HG03159 (cell line): ENCODE measurements around the gene GRIFIN.

ENCODE experiments used
- ATAC-seq: cut with Tn5 transposase; IDR thresholded peaks from one replicate; pipeline ENCODE4 v1.9.1; 2021; ENCODE audit warnings: mild to moderate bottlenecking, moderate library complexity; ENCODE audit not compliant: unreplicated experiment

The GRIFIN gene

DNA sequence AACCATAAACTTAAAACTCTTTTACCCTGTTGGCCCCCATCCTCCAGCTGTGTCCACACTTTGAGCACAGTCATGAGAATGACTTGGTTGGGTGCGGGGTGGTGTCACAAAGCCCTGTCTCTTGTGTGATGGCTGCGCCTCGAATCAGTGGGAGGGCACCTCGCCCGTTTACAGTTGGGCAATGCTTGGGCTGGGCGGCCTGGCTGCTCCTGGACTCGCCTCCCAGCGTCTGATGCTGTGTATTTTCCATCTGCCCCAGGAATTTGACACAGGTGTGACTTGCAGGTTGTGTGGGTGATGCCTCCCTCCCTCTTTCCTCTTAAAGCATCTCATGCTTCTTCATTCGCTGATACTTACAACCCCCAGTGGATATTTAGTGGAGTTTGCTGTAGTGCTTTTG, 39.1 kb downstream of the GRIFIN start:
- ATAC-seq, result no peak

DNA sequence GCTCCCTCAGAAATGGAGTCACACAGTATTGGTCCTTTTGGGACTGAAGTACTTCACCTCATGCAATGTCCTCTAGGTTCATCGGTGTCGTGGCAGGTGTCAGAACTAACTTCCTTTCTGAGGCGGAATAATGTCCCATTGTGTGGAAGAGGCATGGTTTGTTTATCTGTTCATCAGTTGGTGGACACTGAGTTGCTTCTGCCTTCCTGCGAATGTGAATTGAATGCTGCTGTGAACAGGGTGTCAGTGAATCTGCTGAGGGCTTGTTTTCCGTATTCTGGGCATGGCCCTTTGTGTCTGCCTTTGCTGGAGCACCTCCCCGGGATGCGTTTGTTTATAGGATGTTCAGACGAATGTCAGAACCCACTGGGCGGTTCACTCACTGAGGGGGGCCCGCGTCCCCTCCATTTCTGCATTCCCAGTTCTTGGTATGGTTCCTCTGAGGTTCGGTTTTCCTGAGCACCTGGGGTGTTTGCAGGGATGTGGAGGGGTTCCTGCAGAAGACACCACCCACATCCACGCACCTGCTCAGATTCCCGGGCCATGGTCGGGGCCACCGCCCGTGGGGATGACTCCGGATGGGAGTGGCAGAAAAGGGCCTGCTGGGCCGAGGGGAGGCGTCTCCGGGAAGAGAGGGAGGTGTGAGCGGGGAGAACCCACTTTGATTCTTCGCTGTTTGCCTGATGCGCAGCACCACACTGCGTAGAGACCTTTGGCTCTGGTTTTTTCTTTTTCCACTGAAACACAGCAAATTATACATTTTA, 39.7 kb downstream of the GRIFIN start:
- ATAC-seq, result no peak

GRCh38 chr7:2435146-2435545, 41.1 kb downstream of the GRIFIN start:
- ATAC-seq, result no peak

- no peak for ATAC-seq
Observed at GRCh38 chr7:2433713-2434550, 42.3 kb downstream of the GRIFIN start.

DNA sequence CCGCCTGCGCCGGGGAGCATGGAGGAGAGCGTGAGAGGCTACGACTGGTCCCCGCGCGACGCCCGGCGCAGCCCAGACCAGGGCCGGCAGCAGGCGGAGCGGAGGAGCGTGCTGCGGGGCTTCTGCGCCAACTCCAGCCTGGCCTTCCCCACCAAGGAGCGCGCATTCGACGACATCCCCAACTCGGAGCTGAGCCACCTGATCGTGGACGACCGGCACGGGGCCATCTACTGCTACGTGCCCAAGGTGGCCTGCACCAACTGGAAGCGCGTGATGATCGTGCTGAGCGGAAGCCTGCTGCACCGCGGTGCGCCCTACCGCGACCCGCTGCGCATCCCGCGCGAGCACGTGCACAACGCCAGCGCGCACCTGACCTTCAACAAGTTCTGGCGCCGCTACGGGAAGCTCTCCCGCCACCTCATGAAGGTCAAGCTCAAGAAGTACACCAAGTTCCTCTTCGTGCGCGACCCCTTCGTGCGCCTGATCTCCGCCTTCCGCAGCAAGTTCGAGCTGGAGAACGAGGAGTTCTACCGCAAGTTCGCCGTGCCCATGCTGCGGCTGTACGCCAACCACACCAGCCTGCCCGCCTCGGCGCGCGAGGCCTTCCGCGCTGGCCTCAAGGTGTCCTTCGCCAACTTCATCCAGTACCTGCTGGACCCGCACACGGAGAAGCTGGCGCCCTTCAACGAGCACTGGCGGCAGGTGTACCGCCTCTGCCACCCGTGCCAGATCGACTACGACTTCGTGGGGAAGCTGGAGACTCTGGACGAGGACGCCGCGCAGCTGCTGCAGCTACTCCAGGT, 43.1 kb downstream of the GRIFIN start:
- no peak for ATAC-seq

DNA sequence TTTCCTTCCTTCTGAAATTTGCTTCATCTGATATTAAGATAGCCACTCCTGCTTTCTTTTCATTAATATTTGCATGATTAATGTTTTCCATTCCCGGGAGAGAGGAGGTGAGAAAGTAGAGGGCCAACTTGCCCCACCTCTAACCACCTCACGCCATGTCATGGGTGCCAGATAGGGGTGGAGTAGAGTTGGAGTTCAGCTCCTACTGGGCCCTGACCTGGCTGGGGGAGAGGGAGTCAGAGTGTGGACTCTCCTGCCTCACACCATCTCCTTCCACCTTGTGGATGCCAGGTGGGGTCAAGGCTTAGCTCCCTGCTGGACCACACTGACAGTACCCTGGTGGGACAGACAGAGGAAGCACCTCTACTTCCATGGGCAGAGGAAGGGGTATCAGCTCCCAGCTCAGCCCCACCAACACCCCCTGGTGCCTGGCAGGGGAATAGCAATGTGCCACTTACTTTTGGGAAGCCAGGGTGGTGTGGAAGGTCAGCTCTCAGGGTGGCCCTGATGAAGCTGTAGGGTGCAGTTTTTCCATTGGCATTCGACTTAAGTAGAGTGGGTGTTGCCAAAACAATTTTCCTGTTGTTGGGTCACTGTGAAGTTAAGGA, 44.8 kb downstream of the GRIFIN start:
- ATAC-seq, result no peak

DNA sequence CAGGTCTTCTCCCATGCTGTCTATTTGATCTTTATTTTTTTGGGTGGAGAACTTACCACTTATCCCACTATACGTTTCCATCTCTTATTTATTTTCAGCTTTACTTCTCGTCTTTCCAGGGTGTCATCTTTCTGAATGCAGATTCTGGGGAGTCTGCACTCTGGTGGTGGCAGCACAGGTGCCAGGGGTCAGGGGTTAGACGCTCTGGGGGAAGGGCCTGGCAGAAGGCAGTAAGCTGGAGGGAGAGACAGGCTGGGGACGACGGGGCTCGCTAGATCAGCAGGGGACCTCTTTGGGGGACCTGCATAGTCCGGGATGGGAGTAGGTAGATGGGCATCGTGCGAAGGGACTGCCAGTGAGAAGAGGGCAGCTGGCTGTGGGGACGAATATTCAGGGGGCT, 50.4 kb downstream of the GRIFIN start:
- no peak for ATAC-seq
